HUDEP-2 (cell line): ENCODE data around the gene SCFD2.

Experiments used
- DNase-seq, 76 experiments: peaks; one replicate each; lab custom pipeline; 2025; ENCODE audit not compliant: unreplicated experiment in 76 of 76; lab: John Stamatoyannopoulos, UW

Gene SCFD2

DNA sequence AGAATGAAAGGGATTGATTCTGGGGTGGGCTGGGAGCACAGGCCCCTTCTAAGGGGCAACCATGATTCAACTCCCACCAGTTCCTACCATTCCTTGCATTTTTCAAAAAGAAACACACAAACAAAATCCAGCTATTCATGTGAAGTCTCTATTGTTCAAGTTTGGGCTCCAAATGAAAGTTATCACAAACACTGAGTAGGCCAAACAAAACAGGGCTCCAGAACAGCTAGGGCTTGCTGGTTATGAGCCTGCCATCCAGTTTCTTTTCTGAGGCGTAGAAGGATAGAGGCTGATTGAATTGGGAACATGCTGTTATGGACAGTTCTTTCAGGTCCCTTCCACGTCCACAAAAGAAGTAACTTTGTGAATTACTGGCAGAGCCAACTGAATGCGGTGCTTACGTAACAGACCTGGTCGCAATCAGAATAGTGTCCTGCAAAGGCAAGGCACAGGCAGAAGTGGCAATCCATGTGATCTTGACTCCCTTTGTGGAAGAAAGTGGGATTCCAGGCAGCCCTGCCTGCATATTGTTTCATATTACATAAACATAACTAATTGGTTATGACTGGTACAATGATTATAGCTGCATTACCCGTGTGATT lies 244.5 kb downstream of the SCFD2 start:
- DNase-seq = no peak

DNA sequence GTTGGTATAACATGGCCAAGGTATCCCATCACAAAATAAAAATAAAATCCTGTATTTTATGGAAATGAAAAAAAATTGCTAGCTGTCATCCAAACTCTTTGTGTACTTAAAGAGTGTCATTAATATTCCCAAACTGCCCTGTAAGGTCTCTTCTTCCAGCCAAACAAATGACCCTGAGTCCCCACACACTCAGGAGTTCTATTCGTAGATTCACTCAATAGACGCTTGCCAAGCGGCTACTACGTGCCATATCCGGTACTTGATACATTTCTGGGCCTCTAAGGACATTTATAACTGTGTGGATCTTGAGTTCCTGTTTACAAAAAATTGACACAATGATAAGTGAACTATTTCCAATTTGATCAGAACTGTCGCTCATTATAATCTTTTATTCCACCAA lies 245.1 kb downstream of the SCFD2 start:
- no peak for DNase-seq

DNA sequence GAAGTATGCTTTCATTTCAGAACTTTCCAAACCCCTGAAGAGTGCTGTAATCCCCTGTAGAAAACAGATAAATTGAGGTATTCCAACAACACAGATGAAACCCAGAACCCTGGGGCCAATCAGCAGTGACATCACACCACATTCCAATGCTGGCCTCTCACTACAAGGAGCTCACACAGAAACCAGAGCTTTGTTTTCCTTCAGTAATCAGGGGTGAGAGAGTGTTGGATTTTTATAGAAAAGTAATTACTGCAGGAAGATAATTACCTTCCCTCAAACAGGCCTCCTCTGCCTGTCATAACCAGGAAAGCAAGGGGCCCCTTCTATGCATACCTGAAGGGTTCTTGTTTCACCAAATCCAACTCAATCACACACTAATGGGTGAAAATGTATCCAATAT lies 246.2 kb downstream of the SCFD2 start:
- no peak for DNase-seq

DNA sequence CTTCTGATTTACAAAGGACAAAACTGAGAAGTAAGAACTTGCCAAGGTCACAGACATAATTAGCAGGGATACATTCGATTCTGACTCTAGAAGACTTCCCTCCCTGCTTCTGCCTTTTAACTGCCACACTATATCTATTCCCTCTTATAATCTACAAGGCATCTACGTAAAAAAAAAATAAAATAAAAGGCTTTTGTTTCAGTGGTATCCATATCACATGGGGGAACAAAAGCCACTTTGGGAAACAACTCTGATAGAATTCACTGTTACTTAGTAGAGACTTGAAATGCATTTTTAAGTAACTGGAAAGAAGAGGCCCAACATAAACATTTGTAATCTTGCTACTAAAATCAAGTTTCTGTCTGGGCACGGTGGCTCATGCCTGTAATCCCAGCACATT lies 247.2 kb downstream of the SCFD2 start:
- no peak for DNase-seq

DNA sequence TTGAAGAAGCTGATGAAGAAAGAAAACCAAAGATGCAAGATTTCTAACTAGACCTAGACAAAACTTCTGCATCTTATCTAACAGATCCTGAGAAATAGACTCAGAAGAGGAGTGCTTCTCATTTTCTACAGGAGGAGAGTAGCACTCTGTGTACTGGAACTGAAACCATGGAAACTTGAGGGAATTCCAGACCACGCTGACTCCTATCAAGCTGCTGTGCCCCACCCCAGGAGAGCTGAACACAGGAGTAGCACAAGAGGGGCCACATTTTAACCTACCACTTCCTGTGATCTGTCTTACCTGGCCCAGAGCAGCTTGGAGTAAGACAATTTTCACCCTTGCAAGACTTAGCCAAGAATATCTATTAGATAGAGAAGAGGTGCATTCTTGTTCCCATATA lies 248.9 kb downstream of the SCFD2 start:
- no peak for DNase-seq

DNA sequence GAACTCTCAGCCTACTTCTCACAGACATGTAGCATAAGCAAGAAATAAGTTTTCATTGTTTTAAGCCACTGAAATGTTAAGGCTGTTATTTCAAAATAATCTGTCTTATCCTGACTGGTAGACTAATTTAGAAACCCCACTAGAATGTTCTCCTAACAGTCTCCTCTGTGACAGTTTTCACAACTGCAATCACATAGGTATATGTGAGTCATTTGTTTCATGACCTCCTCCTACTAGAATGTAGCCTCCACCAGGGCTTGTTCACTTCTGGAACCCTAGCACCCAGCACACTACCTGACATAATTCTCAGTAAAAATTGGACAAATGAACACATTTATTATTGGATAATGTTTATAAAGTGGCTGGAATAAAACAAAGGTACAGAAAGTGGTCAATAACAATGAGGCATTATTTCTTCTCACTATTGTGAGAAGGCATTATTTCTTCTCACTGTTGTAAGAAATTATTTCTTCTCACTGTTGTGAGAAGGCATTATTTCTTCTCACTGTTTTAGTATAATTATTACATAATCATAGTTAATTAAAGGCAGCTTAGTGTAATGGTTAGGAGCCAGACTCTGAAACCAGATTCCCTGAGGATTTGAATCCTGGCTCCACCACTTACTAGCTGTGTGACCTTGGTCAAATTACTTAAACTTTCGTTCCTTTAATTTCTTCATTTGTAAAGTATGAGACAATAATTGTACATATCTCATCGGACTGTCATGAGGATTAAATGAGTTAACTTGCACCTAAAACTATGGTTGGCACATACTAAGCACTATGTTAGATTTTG lies 252.2 kb downstream of the SCFD2 start:
- no peak for DNase-seq

DNA sequence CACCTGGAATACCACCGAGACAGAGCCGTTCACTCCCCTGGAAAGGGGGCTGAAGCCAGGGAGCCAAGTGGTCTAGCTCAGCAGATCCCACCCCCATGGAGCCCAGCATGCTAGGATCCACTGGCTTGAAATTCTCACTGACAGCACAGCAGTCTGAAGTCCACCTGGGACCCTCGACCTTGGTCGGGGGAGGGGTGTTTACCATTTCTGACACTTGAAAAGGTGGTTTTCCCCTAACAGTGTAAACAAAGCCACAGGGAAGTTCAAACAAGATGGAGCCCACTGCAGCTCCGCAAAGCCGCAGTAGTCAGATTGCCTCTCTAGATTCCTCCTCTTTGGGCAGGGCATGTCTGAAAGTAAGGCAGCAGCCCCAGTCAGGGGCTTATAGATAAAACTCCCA lies 260.5 kb downstream of the SCFD2 start:
- DNase-seq = no peak

DNA sequence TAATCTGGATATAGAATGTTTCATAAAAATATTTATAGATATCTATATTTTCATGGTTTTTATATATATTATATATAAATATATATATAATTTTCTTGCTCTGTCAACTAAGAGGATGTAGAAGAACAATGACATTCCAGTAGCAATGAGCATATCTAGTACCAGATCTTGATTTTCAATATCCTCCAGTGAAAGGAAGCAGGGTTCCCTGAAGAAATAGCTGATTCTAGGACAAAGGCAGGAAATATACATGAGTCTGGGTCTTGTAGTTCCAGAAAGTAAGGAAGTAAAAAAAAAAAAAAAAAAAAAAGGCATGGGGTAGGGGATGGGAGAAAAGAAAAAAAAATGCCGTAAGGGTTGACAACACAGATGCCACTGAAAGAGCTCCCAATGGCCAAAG lies 262.4 kb downstream of the SCFD2 start:
- DNase-seq = no peak

DNA sequence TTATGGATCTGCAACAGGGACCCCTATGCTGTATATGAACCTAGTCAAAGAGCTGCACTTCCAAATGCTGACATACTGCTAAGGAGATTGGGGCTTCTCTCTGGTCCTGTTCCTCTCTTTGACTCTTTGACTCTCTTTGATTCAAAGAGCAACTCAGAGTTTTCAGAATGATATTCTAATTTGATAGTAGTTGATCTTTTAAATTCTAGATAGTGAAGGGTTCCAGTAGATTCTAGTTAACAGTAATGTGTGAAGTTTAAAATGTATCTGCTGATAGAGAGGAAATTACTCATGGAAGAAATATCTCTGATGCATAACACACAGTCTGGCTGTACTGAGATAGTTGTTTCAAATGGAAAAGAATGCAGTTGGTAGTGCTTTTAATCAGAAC lies 264.7 kb downstream of the SCFD2 start:
- DNase-seq = peak in 1 of 76 experiments; percentile 1

DNA sequence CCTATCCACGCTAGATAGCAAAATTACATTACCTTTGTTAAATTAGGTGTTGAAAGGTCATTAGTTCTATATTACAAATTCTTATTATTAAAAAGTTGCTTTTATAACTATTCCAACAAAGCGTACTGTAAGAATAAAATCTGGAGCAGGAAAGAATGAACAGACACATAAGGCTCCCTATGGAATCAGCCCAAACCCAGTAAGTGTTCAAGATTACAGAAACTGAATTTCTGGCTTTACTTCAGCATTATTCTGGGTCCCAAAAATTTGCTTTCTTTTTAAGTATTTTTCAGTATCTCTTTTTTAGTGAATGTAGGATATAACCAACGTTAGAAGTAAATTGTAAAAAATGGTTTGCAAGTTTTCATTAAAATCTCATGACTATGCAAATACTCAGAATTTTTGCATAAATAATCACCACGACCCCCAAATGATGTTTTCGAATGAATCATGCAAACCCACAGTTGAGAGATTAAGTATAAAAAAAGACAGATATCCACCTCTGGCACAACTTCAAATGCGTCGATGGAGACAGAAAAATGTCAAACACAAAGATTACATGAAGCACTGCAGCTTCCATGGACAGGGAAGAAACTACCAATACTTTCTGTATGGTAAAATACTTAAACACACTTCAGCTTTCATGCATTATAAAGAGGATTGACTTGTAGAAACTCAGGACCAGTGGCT lies 265.2 kb downstream of the SCFD2 start:
- DNase-seq = no peak

DNA sequence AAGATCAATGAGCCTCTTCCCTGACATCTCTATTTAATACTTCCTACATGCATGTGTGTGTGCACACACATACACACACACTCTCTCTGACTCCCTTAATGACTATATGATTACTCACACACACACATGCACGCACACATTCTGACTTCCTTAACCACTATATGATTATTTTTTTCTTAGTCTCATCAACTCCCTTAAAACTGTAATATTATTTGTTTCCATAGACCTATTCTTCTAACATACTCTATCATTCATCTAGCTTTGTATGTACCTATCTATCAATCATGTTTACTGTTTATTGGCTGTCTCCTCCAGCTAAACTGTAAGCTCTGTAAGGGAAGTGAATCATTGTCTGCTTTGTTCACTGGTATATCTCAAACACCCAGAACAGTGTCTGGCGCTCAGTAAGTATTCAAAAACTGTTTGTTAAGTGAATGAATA lies 267.2 kb downstream of the SCFD2 start:
- DNase-seq = no peak

DNA sequence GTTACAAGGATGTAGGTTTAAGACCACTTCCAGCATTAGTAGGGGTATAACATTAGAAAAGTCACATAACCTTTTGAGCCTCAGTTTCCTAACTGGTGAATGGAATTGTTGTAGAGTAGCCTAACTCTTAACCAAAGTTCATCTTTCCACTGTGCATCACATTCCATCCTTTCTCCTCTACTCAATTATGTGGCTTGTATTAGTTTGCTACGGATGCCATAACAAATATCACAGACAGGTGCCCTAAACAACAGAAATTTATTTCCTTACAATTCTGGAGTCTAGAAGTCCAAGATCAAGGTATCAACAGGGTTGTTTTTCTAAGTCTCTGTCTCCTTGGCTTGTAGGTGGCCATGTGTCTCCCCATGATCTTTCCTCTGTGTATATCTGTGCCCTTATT lies 271.8 kb downstream of the SCFD2 start:
- DNase-seq = no peak

DNA sequence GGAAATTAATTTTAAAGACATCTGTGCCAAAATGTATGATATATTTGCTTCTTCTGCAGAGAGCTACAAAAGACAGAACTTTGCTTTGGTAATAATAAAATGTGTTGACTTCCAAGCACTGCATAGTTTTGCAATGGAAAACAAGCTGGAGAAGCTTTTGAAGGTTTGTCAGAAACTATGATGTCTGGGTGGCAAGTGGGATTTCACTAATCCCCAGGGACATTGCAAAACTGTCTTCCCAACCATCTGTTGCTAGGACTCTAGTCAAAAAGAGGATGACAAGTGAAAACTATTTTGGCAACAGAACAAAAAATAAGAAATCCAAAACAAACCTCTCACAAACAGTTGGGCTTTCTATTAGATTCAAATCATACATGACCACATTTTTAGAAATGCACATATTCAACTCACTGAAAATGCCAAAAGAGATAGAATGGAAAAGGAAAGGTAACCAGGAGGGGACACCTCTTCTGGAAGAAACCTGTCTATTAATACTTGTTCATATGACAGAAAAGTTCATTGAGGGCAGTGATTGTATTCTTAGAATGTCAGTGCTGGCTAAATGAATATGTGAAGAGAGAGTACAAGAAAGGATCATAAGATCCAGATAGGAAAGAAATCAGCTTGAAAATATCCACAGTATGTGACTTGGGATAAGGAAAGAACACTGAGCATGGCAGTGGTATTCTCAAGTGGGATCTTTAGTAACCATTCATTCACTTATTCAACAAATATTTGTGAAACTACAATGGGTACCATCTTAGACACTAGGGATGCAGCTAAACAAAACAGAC lies 275.7 kb downstream of the SCFD2 start:
- DNase-seq = no peak

DNA sequence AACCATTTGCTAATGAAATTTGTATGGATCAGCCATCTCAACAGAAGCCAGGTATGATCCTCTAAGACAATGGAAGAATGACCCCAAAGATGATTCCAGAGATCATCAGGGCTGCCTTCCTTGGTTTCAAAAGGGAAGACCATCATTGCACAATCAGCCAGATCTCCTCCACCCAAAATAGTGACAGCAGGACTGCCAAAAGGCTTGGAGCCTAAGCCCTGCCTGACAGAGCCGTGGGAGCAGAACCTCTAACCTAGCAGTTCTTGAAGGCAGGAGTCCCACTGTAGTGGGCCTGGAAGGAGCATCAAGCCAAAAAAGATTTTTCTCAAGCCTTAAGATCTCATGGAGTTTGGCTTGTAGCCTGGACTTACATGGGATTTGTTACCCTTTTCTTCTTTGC lies 277.7 kb downstream of the SCFD2 start:
- no peak for DNase-seq

DNA sequence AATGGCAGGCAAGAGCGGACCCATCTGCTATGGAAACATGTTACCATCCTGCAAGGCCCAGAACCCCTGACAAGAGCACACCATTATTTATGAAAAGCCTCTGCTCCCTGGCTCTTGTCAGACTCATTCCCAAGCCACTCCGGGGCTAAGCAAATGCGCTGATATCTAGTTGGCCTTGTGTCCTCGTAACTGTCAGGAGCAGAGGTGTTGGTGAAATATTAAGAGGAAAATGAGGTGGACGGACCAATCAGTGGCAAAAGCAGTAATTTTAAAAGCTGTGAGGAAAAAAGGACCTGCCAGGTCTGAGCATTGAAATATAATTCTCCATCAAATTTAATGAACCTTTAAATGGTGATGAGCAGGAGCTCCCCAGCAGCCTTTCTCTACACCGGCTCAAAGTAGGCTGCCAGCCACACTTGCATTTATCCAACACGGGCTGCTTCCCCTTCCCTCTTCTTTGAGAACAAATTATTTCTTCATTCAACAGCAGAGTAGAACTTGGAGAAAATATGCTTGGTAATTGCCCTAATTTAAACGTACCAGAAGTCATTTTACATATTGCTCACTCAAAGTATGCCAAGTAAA lies 289.4 kb downstream of the SCFD2 start:
- DNase-seq = no peak

DNA sequence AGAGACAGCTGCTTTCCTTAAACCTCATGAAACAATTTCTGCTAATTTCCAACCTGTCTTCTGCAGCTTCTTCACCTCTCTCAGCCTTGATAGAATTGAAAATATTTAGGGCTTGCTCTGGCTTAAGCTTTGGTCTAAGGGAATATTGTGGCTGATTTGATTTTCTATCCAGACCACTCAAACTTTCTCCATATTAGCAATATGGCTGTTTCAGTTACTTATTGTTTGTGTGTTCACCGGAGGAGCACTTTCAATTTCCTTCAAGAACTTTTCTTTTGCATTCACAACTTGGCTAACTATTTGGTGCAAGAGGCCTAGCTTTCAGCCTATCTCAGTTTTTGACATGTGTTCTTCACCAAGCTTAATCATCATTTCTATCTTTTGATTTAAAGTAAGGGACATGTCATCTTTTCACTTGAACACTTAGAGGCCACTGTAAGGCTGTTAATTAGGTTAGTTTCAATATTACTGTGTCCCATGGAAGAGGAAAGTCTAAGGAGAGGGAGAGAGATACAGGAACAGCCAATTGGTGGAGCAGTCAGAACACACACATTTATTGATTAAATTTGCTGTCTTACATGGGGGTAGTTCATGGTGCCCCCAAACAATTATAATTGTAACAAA lies 290.6 kb downstream of the SCFD2 start:
- no peak for DNase-seq

DNA sequence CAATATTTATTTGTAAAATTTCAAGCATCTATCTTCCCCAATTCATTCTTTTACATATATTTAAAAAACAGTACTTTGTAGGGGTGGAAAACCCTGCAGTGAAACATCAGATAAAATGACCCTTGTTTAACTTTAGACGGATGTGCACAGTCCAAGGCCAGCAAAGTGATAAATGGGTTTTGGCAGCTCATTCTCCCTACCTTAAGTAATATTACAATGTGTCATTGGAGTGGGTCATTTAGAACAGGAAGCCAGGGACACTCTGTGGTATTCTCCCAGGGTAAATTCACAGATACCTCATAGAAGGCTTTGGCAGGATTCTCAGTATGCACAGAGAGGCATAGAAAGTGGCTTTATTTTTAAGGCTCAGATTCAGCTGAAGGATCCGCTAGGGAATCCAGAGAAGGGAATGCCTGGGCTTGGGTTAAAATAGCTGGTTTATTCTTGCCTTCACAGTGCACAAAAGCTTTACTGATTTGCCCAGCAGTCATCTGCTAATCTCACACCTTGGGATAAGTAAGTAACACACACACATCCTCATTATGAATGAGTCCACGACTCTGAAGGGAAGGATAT lies 297.0 kb downstream of the SCFD2 start:
- no peak for DNase-seq

DNA sequence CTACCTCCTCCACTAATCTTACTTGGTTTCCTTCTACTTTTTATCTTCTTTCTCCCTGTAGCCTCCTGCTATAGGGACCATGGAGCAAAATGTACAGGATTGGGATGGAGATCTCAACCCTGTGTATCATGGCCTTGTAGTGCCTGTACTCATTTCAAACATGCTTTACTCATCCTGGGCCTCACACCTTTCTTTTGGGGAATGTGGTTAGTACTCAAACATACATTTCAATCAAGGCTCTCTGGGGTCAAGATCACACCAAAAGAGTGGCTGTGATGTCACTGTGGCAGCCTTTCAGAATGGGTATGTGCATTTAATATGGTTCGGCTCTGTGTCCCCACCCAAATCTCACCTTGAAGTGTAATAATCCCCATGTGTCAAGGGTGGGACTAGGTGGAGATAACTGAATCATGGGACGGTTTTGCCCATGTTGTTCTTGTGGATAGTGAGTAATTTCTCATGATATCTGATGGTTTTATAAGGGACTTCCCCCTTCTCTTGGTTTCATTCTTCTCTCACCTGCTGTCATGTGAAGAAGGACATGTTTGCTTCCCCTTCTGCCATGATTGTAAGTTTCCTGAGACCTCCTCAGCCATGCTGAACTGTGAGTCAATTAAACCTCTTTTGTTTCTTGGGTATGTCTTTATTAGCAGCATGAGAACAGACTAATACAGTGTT lies 298.6 kb downstream of the SCFD2 start:
- DNase-seq = no peak

DNA sequence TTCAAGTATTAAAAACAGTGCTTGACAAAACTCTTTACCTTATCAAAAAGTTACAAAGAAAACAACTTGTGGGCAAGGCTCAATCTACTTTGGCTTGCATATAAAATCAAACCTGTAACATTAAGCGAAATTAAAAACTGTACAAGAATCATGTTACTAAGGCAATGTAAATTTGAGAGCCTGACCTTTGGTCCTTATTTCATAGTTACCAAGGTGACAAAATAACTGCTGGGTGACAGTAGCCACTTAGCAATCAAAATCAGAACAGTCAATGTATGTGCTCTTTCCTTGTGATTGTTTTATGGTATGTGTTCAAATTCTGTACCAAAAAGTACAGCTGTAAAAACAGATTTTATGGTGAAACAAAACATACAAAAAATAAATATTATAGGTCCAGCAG lies 299.7 kb downstream of the SCFD2 start:
- no peak for DNase-seq
